T-helper 2 cell treated with Interferon-gamma antibody and Interleukin-4, amounts not matched to agents 5 μg/mL and 100 μg/mL, for 36 hours (primary cell): Measurements from ENCODE around the gene EVA1C.

ENCODE experiments used
- DNase-seq: peaks from one replicate; pipeline ENCODE4 v3.0.0; 2021; ENCODE audit warnings: low spot score
- H3K27ac Mint-ChIP-seq: one replicate; pipeline ENCODE4 v1.8.0; 2021; ENCODE audit warnings: mild to moderate bottlenecking, mixed read lengths
- H3K27me3 Mint-ChIP-seq: one replicate; pipeline ENCODE4 v1.8.0; 2021; ENCODE audit warnings: low read depth, mixed read lengths
- H3K36me3 Mint-ChIP-seq: one replicate; pipeline ENCODE4 v1.8.0; 2021; ENCODE audit warnings: low read depth, mixed read lengths
- H3K4me1 Mint-ChIP-seq: one replicate; pipeline ENCODE4 v1.8.0; 2021; ENCODE audit warnings: low read depth, mixed read lengths
- H3K4me3 Mint-ChIP-seq: one replicate; pipeline ENCODE4 v1.8.0; 2022; ENCODE audit warnings: mild to moderate bottlenecking, moderate library complexity, mixed read lengths
- H3K9me3 Mint-ChIP-seq: one replicate; pipeline ENCODE4 v1.8.0; 2021; ENCODE audit warnings: mixed read lengths

EVA1C gene

GRCh38 chr21:32472890-32473765, 60.6 kb downstream of the EVA1C start:
- H3K4me3 Mint-ChIP-seq: no peak overlapping the region
- DNase-seq: no peak
- H3K27ac Mint-ChIP-seq: no peak overlapping the region
- H3K27me3 Mint-ChIP-seq: no peaks in the 10 kb centered on the region
- no peaks in the 10 kb centered on the region for H3K4me1 Mint-ChIP-seq
- H3K9me3 Mint-ChIP-seq: no peaks in the 10 kb centered on the region
- H3K36me3 Mint-ChIP-seq: no peaks in the 10 kb centered on the region

DNA sequence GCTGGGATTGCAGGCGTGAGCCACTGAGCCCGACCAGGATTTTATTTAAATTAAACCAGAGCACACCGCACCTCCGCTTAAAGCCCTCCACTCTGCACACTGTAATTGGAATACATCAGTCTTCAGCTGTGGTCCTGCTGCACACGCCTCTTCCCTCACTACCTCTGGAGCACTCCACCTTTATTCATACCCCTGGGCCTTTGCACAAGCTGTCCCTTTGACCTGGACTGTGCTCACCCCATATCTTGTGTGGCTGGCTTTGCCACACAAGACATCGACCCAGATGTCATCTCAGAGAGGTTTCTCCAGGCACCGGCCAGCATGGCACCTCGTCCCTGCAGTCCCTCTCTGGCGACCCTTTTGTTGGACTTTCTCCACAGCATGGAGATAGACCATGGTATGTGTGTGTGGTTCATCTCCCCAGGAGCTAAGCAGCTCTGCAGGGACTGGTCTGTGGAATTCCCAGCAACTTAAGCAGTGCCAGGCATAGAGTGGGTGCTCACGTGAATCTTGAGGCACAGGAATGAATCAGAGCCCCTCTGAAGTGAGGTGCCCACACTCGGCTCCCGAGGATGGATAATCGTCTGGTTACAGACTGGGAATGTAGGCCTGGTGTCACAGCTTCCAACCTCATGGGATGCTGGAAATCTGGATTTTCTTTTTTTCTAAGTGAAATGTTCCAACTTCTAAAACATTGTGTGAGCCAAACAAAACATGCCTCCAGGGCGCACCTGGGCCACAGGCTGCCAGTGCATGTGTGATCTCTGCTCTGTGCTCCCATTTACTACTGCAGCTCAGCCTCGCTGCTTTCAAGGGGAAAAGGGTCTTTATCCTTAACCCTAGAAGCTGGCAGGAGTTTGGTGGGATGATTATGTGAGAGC, 61.9 kb downstream of the EVA1C start:
- Mint-ChIP-seq H3K27me3 (no peaks in the 10 kb centered on the region), H3K27ac (no peak overlapping the region), H3K36me3 (no peaks in the 10 kb centered on the region), H3K4me3 (no peak overlapping the region), H3K9me3 (no peaks in the 10 kb centered on the region), H3K4me1 (peaks cover 7% of the 10 kb centered on the region)
- no peak for DNase-seq

DNA sequence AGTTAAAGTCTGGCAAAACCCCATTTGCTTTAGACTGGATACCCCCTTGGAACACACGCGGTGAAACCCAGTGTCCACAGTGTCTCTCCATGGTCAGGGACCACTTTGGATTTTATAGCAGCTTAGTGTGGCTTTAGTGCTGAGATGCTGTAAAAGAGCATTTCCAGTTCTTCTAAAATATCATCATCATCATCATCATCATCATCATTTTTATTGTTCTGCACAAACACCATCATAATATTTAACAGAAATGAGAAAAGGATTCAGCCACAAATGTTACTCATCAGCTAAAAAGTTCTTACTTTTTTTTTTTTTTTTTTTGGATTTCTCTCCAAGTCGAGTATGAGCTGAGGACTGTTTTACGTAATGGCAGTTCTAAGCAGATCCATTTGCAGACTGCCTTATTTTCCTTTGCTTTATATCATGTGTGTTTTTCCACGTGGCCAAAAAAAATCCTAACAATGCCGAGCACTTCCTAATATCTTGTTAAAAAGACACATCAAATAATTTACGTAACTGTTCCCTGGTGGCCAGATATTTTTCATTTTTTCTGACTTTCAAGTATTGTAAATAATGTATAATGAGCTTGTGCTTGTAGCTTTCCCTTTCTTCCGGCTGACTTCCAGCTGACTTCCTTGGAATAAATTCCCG, 62.8 kb downstream of the EVA1C start:
- Mint-ChIP-seq H3K27ac (no peak overlapping the region), H3K4me1 (peaks cover 8% of the 10 kb centered on the region), H3K4me3 (no peak overlapping the region), H3K27me3 (no peaks in the 10 kb centered on the region), H3K36me3 (no peaks in the 10 kb centered on the region), H3K9me3 (no peaks in the 10 kb centered on the region)
- DNase-seq: no peak

DNA sequence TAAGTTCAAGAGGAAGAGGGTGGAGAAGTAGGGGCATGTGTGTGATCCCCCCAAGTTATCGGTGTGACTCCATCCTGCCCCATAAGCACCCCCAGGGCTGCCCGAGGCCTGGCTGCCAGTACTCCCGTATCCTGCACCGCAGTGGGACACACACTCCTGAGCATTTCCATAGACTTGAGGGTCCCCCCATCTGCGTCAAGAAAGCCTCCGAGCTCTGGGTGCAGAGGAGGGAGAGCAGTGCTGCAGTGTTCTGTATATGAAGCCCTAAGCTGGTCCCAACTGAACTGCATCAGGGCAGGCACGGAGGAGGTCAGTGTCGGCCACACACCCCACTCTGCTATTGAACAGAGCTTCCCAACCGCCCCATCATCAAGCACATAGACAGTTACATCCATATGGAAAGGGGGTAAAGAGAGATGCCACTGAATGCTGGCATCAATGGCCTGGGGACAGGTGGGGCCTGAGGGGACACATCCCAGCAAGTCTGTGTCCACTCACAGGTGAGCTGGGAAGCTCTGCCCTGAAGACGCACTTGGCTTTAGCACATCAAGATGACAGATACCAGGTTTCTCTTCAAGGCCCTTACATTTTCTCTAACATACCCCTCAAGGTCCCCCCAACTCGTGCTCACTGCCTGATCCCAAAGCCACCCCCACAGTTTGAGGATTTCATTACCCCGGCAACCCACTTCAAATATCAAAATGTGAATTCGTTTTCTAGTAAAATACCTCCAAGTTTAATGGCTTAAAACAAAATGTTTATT, 64.3 kb downstream of the EVA1C start:
- Mint-ChIP-seq H3K4me1 (peaks cover 8% of the 10 kb centered on the region), H3K9me3 (no peaks in the 10 kb centered on the region), H3K36me3 (no peaks in the 10 kb centered on the region), H3K27ac (no peak overlapping the region), H3K4me3 (no peak overlapping the region), H3K27me3 (no peaks in the 10 kb centered on the region)
- DNase-seq: no peak

GRCh38 chr21:32477424-32477745, 64.9 kb downstream of the EVA1C start:
- Mint-ChIP-seq H3K4me3 (no peak overlapping the region), H3K9me3 (no peaks in the 10 kb centered on the region), H3K4me1 (peaks cover 8% of the 10 kb centered on the region), H3K27ac (no peak overlapping the region), H3K27me3 (no peaks in the 10 kb centered on the region), H3K36me3 (no peaks in the 10 kb centered on the region)
- no peak for DNase-seq

DNA sequence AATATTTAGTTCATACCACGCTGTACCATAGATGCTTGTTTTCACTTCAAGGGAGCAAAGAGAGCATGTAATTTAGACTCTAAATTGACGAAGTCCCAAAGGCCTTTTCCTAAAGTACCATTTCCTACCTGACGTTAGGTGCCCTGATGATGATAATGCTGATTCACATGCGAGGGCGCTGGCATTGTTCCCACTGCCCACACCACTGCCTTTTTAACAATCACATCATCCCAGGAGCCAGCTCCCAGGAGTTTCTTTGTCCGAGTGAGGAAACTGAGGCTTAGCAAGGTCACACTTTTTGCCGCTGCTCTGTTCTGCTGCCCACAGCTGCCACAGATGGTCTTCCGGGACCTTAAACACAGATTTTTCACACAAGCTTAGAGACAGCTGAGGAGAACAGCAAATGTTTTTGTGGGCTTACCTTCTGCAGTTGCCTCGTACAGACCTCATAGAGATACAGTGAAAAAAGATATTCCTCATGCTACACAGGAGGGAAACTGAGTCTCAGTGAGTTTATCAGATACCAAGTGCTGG, 69.4 kb downstream of the EVA1C start:
- DNase-seq: no peak
- Mint-ChIP-seq H3K27me3 (no peaks in the 10 kb centered on the region), H3K36me3 (no peaks in the 10 kb centered on the region), H3K4me1 (peaks cover 8% of the 10 kb centered on the region), H3K4me3 (no peak overlapping the region), H3K9me3 (no peaks in the 10 kb centered on the region), H3K27ac (no peak overlapping the region)

- H3K4me3 Mint-ChIP-seq: no peak overlapping the region
- peaks cover 8% of the 10 kb centered on the region for H3K4me1 Mint-ChIP-seq
- no peak for DNase-seq
- H3K27me3 Mint-ChIP-seq: no peaks in the 10 kb centered on the region
- H3K27ac Mint-ChIP-seq: no peak overlapping the region
- H3K36me3 Mint-ChIP-seq: no peaks in the 10 kb centered on the region
- no peaks in the 10 kb centered on the region for H3K9me3 Mint-ChIP-seq
These were observed 70.2 kb downstream of the EVA1C start for GRCh38 chr21:32482565-32483292.

- Mint-ChIP-seq H3K27ac (no peak overlapping the region), H3K36me3 (no peaks in the 10 kb centered on the region), H3K4me3 (no peak overlapping the region), H3K4me1 (peaks cover 8% of the 10 kb centered on the region), H3K9me3 (no peaks in the 10 kb centered on the region), H3K27me3 (no peaks in the 10 kb centered on the region)
- DNase-seq: no peak
These were observed 70.7 kb downstream of the EVA1C start for GRCh38 chr21:32483293-32483595.

DNA sequence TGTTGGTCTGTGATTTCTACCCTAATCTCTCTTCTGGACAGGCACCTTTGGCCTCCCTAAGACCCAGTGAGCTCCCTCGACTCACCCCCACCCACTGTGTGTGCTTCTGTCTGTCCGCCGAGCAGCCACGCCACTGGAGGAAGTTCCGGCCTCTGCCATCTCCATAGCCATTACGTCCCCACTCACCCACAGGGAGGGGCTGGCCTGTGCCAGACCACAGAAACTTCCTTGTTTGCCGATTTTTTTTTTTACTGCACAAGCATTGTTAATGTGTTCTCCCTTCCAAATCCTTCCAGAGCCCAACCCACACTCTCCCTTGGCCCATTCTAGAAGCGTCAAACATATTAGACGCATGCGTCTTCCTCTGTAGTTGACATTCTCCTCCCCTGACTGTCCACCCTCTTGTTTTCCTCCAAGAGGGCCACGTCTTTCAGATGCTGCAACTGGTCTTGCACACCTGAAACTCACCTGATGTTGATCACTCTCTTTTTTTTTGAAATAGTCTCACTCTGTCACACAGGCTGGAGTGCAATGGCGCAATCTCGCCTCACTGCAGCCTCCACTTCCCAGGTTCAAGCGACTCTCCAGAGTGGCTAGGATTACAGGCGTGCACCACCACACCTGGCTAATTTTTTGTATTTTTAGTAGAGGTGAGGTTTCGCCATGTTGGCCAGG, 72.3 kb downstream of the EVA1C start:
- Mint-ChIP-seq H3K4me1 (no peaks in the 10 kb centered on the region), H3K36me3 (no peaks in the 10 kb centered on the region), H3K9me3 (no peaks in the 10 kb centered on the region), H3K4me3 (no peak overlapping the region), H3K27ac (no peak overlapping the region), H3K27me3 (no peaks in the 10 kb centered on the region)
- DNase-seq: no peak

DNA sequence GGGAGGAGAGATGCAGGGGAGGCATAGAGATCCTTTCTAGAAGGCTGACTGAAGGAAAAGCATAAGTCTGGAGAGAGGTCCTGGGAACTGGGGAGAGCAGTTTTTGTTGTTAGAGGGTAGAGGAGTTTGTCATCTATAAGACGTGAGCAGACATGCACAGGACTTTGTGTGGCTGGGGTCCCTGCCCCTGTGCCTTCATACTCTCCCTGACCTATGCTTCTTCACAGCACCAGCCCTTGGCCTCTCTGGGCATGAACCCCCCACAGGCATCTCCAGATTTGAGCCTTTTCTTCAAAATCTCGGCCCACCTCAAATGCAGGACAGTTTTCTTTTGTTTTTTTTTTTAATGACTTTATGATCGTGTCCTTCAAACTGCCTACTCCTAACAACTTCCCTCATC, 79.9 kb downstream of the EVA1C start:
- Mint-ChIP-seq H3K36me3 (no peaks in the 10 kb centered on the region), H3K9me3 (no peaks in the 10 kb centered on the region), H3K27ac (no peak overlapping the region), H3K4me3 (no peak overlapping the region), H3K4me1 (no peaks in the 10 kb centered on the region), H3K27me3 (no peaks in the 10 kb centered on the region)
- DNase-seq: no peak

DNA sequence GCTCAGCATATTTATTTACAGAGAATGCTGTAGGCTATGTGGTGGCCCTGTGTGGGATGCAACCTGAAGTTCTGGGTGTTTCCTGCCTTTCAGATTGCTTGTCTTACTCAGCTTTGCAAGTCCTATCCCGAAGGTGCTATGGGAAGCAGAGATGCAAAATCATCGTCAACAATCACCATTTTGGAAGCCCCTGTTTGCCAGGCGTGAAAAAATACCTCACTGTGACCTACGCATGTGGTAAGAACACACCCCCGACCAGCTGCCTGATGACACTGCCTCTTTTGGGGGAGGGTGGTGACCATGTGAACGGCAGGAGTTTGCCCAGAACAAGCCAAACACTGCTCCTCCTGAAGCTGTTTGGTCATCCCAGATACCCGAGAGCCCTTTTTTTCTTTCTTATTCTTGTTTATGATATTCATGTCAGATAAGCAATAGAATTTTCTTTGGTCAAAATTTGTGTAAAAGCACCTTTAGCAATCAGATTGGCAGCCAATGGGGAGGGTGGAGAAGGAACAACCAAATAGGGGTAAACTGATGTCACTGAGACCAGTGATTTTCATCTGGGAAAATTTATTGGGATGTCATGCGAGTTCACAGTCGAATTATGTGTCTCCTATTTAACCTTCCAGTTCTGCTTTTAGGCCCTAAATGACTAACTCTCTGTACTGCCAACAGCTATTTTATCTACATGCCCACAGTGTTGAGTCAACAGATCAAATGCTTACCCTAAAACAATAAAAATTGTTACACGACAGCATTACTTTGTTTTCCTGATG, 82.6 kb downstream of the EVA1C start:
- H3K27me3 Mint-ChIP-seq: no peaks in the 10 kb centered on the region
- peaks cover 1% of the 10 kb centered on the region for H3K36me3 Mint-ChIP-seq
- peaks cover 2% of the 10 kb centered on the region for H3K4me1 Mint-ChIP-seq
- H3K9me3 Mint-ChIP-seq: no peaks in the 10 kb centered on the region
- H3K27ac Mint-ChIP-seq: no peak overlapping the region
- H3K4me3 Mint-ChIP-seq: no peak overlapping the region
- DNase-seq: no peak

DNA sequence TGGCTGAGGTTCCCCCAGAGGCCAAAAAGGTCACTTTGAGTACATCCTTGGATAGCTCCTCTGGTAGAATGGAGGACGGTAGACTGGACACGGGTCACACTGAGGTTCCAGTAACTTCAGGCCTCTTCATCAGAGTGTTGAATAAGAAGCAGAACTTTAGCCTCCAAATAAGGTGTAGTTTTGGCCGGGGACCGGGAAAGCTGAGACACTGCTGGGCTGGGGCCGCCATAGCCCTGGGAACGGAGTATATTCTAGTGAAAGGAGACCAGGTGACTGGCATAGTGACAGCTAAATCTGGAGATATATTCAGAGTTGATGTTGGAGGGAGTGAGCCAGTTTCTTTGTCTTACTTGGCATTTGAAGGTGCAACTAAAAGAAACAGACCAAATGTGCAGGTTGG, 84.1 kb downstream of the EVA1C start:
- Mint-ChIP-seq H3K36me3 (peaks cover 1% of the 10 kb centered on the region), H3K27ac (no peak overlapping the region)
- DNase-seq: no peak

More for the DNA sequence above, 84.1 kb downstream of the EVA1C start:
- no peaks in the 10 kb centered on the region for H3K9me3 Mint-ChIP-seq
- no peak overlapping the region for H3K4me3 Mint-ChIP-seq
- H3K27me3 Mint-ChIP-seq: no peaks in the 10 kb centered on the region
- H3K4me1 Mint-ChIP-seq: peaks cover 2% of the 10 kb centered on the region
